Keratinocyte (primary cell): ENCODE results near the gene ASPSCR1. TPM values are rescaled to one million over a fixed set of nuclear protein-coding genes. Genes with fewer than 3 reads are reported as not detected.

Experiments used
- DNase-seq: peaks from one replicate; pipeline ENCODE4 v3.0.0-alpha.2; 2011; ENCODE audit warnings: low read depth, missing footprints, low spot score
- FAIRE-seq: peaks from 2 replicates; lab custom pipeline; 2011; peaks lifted over from hg19 to GRCh38; lab: Jason Lieb, UNC
- H2AFZ ChIP-seq: 2 replicates; pipeline ENCODE4 v1.6.0; 2012; ENCODE audit warnings: low read length, control low read depth, inconsistent platforms; ENCODE audit not compliant: control insufficient read depth
- H3K27ac ChIP-seq: 2 replicates; pipeline ENCODE4 v1.5.1; 2011; ENCODE audit warnings: low read length; ENCODE audit not compliant: control insufficient read depth, insufficient read depth
- H3K27me3 ChIP-seq: 3 replicates; pipeline ENCODE4 v1.6.0; 2011; ENCODE audit warnings: low read length; ENCODE audit not compliant: control insufficient read depth, insufficient read depth; ENCODE audit errors: extremely low read depth
- H3K36me3 ChIP-seq, 2 experiments: 2 replicates in 1 of 2; 3 replicates in 1 of 2; pipeline ENCODE4 v1.5.1; 2011; ENCODE audit warnings: low read length in 2 of 2, mild to moderate bottlenecking in 1 of 2; ENCODE audit not compliant: control insufficient read depth in 2 of 2, insufficient read depth in 2 of 2; ENCODE audit errors: extremely low read depth in 1 of 2
- H3K4me1 ChIP-seq: 3 replicates; pipeline ENCODE4 v1.5.1; 2011; ENCODE audit warnings: low read length; ENCODE audit not compliant: control insufficient read depth, insufficient read depth; ENCODE audit errors: extremely low read depth
- H3K4me2 ChIP-seq: 3 replicates; pipeline ENCODE4 v1.6.0; 2011; ENCODE audit warnings: low read depth, low read length; ENCODE audit not compliant: control insufficient read depth, insufficient read depth; ENCODE audit errors: extremely low read depth
- H3K4me3 ChIP-seq, 3 experiments: fragments of 200-600 bp in 1 of 3; sonication (generic) in 1 of 3; 2 replicates in 2 of 3; 3 replicates in 1 of 3; pipeline ENCODE4 v1.5.1; 2011 to 2016; ENCODE audit warnings: low read length in 3 of 3, mild to moderate bottlenecking in 3 of 3, control low read depth in 2 of 3, inconsistent platforms in 1 of 3, low read depth in 1 of 3, mixed read lengths in 1 of 3, mixed run types in 1 of 3, moderate library complexity in 1 of 3; ENCODE audit not compliant: control insufficient read depth in 2 of 3, insufficient read depth in 2 of 3; ENCODE audit errors: extremely low read depth in 1 of 3
- H3K79me2 ChIP-seq: 2 replicates; pipeline ENCODE4 v1.6.0; 2012; ENCODE audit warnings: low read length; ENCODE audit not compliant: control insufficient read depth, insufficient read depth
- H3K9ac ChIP-seq: 3 replicates; pipeline ENCODE4 v1.6.0; 2011; ENCODE audit warnings: low read length; ENCODE audit not compliant: control insufficient read depth, insufficient read depth; ENCODE audit errors: extremely low read depth
- H3K9me1 ChIP-seq: 3 replicates; pipeline ENCODE4 v1.6.0; 2011; ENCODE audit warnings: low read length; ENCODE audit not compliant: control insufficient read depth, insufficient read depth; ENCODE audit errors: extremely low read depth
- H3K9me3 ChIP-seq: 2 replicates; pipeline ENCODE4 v1.5.1; 2012; ENCODE audit warnings: low read depth, low read length; ENCODE audit not compliant: control insufficient read depth
- H4K20me1 ChIP-seq: 3 replicates; pipeline ENCODE4 v1.6.0; 2011; ENCODE audit warnings: low read length; ENCODE audit not compliant: control insufficient read depth, insufficient read depth; ENCODE audit errors: extremely low read depth
- EZH2 ChIP-seq: IDR thresholded peaks from one replicate; pipeline ENCODE4 v1.6.1; 2012; ENCODE audit warnings: inconsistent platforms, mild to moderate bottlenecking, low read length, moderate library complexity
- dilution Hi-C: fragments of 300-500 bp; cut with MboI; formaldehyde crosslinking; loops from one replicate; pipeline ENCODE4 v1.7.0; 2020; ENCODE audit warnings: low sequenced_read_pairs; ENCODE audit not compliant: extremely low pct_ligation_motif_present
- polyA plus RNA-seq, 5 experiments: library from polyadenylated mRNA; depleted of rRNA in 3 of 5; stranded (reverse) in 3 of 5; stranded (forward) in 1 of 5; unstranded in 1 of 5; fragments of >200 nt; gene quantifications; 1 replicate in 1 of 5; 2 replicates in 3 of 5; 3 replicates in 1 of 5; pipeline versions ENCODE4 v1.2.1 to v1.2.3, GENCODE V29; 2011 to 2012; ENCODE audit warnings: missing spikeins in 2 of 5, low read depth in 1 of 5, low replicate concordance in 1 of 5
- TF ChIP-seq, protein P1 (sequence below), 3 experiments: IDR thresholded peaks in 1 of 3; conservative IDR thresholded peaks in 1 of 3; optimal IDR thresholded peaks in 1 of 3; 2 replicates in 2 of 3; 3 replicates in 1 of 3; pipeline versions ENCODE3 to v1.5.1; 2011; ENCODE audit warnings: low read length in 3 of 3, mild to moderate bottlenecking in 3 of 3, moderate library complexity in 2 of 3, control low read depth in 1 of 3, inconsistent platforms in 1 of 3; ENCODE audit not compliant: insufficient read depth in 2 of 3; ENCODE audit errors: extremely low read depth in 1 of 3

ASPSCR1 gene
- polyA plus RNA-seq, 1 donor (not counting 4 experiments of a cell fraction or from before 2014, with no cell fraction given): 5.2 TPM

DNA sequence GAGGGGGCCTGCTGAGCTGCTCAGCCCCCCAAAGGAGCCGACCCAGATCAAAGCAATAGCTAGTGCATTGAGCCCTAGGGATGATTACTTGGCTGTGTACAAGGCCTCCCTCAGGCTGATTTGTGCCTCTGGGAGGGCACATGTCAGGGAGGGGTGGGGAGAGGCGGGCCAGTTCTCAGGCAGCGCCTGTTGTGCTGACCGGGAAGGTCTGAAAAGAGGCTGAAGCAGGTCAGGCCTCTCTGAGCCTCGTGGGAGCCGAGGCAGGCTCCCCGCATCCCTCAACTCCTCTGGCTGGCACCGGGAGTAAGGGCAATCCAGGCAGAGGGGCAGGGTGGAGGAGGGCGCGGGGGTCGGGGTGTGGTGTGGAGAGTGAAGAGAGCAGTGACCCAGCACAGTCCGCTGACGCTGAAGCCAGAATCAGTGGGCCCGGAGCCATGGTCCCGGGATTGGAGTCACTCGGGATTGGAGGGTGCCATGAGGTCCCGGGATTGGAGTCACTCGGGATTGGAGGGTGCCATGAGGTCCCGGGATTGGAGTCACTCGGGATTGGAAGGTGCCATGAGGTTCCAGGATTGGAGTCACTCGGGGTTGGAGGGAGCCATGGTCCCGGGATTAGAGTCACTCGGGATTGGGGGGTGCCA lies 57.1 kb downstream of the ASPSCR1 start:
- Histone ChIP-seq H2AFZ (no peak overlapping the region), H3K79me2 (no peaks in the 10 kb centered on the region), H3K9me3 (no peaks in the 10 kb centered on the region), H3K4me3 (no peak overlapping the region), H3K9ac (no peak overlapping the region), H3K27me3 (no peaks in the 10 kb centered on the region), H3K4me2 (no peak overlapping the region), H3K36me3 (peaks cover 1 to 4% of the 10 kb centered on the region in 2 experiments), H3K27ac (no peak overlapping the region), H4K20me1 (peaks cover 3% of the 10 kb centered on the region), H3K9me1 (no peaks in the 10 kb centered on the region), H3K4me1 (peaks cover 24% of the 10 kb centered on the region)
- FAIRE-seq (no peak), DNase-seq (no peak)
- dilution Hi-C loops: no loop called here
- TF ChIP-seq, protein P1, sequence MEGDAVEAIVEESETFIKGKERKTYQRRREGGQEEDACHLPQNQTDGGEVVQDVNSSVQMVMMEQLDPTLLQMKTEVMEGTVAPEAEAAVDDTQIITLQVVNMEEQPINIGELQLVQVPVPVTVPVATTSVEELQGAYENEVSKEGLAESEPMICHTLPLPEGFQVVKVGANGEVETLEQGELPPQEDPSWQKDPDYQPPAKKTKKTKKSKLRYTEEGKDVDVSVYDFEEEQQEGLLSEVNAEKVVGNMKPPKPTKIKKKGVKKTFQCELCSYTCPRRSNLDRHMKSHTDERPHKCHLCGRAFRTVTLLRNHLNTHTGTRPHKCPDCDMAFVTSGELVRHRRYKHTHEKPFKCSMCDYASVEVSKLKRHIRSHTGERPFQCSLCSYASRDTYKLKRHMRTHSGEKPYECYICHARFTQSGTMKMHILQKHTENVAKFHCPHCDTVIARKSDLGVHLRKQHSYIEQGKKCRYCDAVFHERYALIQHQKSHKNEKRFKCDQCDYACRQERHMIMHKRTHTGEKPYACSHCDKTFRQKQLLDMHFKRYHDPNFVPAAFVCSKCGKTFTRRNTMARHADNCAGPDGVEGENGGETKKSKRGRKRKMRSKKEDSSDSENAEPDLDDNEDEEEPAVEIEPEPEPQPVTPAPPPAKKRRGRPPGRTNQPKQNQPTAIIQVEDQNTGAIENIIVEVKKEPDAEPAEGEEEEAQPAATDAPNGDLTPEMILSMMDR (optimal IDR thresholded peaks at IDR 0.05 in 1 of 3, IDR thresholded peaks at IDR 0.05 in 1 of 3, conservative IDR thresholded peaks at IDR 0.05 in 1 of 3; ENCODE audit: extremely low read depth in 1 of 3, insufficient read depth in 2 of 3, low read length in 3 of 3): no peak
- no peak for TF ChIP-seq EZH2

DNA sequence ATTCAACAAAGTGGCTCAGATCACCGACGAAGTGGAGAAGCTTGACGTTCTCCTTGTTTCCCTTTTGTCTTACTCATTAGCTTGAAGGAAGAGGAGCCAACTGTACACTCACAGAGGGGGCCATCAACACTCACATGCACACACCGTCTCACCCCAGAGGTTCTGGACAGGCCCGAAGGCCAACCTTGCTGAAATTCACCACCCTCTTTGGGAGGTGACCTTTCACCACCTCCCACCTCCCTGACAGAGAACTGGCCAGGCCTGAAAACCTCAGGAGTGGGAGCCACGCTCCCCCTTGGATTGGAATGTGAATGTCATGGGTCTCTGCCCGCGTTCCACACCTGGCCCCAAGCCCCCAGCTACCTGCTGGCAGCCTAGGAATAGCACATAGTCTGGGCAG lies 58.1 kb downstream of the ASPSCR1 start:
- no peak overlapping the region for H3K4me2 ChIP-seq
- FAIRE-seq (no peak), DNase-seq (no peak)
- peaks cover 22% of the 10 kb centered on the region for H3K4me1 ChIP-seq
- H3K9me1 ChIP-seq: no peaks in the 10 kb centered on the region
- H3K36me3 ChIP-seq: peaks cover 1 to 4% of the 10 kb centered on the region in 2 experiments
- no peak overlapping the region for H3K27ac ChIP-seq
- no peak for TF ChIP-seq EZH2
- TF ChIP-seq, protein P1 (optimal IDR thresholded peaks at IDR 0.05 in 1 of 3, IDR thresholded peaks at IDR 0.05 in 1 of 3, conservative IDR thresholded peaks at IDR 0.05 in 1 of 3; ENCODE audit: extremely low read depth in 1 of 3, insufficient read depth in 2 of 3, low read length in 3 of 3): no peak
- H3K4me3 ChIP-seq: no peak overlapping the region
- no peak overlapping the region for H2AFZ ChIP-seq
- H3K9me3 ChIP-seq: no peaks in the 10 kb centered on the region
- dilution Hi-C loops: no loop called here
- no peak overlapping the region for H3K9ac ChIP-seq
- H3K27me3 ChIP-seq: no peaks in the 10 kb centered on the region
- H3K79me2 ChIP-seq: no peaks in the 10 kb centered on the region
- H4K20me1 ChIP-seq: no peaks in the 10 kb centered on the region
